Lower lobe of right lung (tissue), 2 donors: ENCODE measurements around the gene RBM28. TPM values are rescaled to one million over a fixed set of nuclear protein-coding genes. Genes with fewer than 3 reads are reported as not detected.

Experiments
- ATAC-seq, 2 donors: fragments of 200-7000 bp; cut with Tn5 transposase; one replicate each; pipeline ENCODE4 v1.9.1; 2020 to 2022; ENCODE audit warnings: mild to moderate bottlenecking in 2 of 2, moderate library complexity in 2 of 2
- DNase-seq: peaks from one replicate; pipeline ENCODE4 v3.0.0-alpha.2; 2020
- H3K27ac ChIP-seq: fragments of 200-600 bp; one replicate; pipeline ENCODE4 v1.8.0; 2022
- H3K27me3 ChIP-seq: fragments of 200-600 bp; one replicate; pipeline ENCODE4 v1.8.0; 2022; ENCODE audit warnings: low read depth
- H3K36me3 ChIP-seq: fragments of 200-600 bp; one replicate; pipeline ENCODE4 v1.8.0; 2022; ENCODE audit warnings: mild to moderate bottlenecking
- H3K4me1 ChIP-seq: fragments of 200-600 bp; one replicate; pipeline ENCODE4 v1.8.0; 2022
- H3K4me3 ChIP-seq: fragments of 200-600 bp; one replicate; pipeline ENCODE4 v1.8.0; 2022; ENCODE audit warnings: mild to moderate bottlenecking
- H3K9me3 ChIP-seq: fragments of 200-600 bp; one replicate; pipeline ENCODE4 v1.8.0; 2022
- intact Hi-C: fragments of 100-400 bp; cut with DNase I; formaldehyde crosslinking; loops from one replicate; pipeline ENCODE4 v1.11.0; 2022
- total RNA-seq: library from RNA; stranded (reverse); fragmentation: NEBNext Ultra II Directional; extraction: Animal tissue kit (Norgen Biotek cat#: 25700); gene quantifications from one replicate; pipeline ENCODE4 v1.2.1, GENCODE V29; 2021
- TF ChIP-seq, protein P1 (sequence below): fragments of 200-600 bp; IDR thresholded peaks from one replicate; pipeline ENCODE4 v1.8.0; 2022; ENCODE audit warnings: antibody characterized with exemption, mild to moderate bottlenecking
- donor health status: DM: no; HTN: yes; CAD: no; lungs with severe emphysema.

The RBM28 gene
- total RNA-seq, 1 donor from 2014 or later, result 26.9 TPM

DNA sequence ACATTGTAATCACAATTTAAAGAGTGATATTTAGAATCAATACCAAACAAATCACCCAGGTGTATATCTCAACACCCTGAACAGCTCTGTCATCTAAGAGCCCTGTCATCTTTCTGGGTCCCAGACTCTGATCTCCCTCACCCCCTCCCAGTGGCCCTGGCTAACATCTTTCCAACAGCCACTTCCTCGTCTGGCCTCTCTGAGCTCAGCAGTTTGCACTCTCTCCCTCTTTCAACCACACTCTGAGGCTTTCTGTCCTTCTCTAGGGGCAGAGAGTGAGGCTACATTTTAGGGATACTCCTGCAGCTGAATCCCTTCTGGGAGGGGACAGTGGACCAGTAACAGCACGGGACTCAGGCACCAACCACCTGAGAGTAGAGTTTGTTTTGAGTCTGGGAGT, 34.9 kb upstream of the RBM28 start:
- ATAC-seq (no peak), DNase-seq (no peak)
- intact Hi-C loops, result no loop called here
- Histone ChIP-seq H3K4me3 (no peak overlapping the region), H3K27ac (no peak overlapping the region), H3K36me3 (no peaks in the 10 kb centered on the region), H3K27me3 (no peaks in the 10 kb centered on the region), H3K4me1 (no peaks in the 10 kb centered on the region), H3K9me3 (no peaks in the 10 kb centered on the region)
- TF ChIP-seq, protein P1, sequence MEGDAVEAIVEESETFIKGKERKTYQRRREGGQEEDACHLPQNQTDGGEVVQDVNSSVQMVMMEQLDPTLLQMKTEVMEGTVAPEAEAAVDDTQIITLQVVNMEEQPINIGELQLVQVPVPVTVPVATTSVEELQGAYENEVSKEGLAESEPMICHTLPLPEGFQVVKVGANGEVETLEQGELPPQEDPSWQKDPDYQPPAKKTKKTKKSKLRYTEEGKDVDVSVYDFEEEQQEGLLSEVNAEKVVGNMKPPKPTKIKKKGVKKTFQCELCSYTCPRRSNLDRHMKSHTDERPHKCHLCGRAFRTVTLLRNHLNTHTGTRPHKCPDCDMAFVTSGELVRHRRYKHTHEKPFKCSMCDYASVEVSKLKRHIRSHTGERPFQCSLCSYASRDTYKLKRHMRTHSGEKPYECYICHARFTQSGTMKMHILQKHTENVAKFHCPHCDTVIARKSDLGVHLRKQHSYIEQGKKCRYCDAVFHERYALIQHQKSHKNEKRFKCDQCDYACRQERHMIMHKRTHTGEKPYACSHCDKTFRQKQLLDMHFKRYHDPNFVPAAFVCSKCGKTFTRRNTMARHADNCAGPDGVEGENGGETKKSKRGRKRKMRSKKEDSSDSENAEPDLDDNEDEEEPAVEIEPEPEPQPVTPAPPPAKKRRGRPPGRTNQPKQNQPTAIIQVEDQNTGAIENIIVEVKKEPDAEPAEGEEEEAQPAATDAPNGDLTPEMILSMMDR, result no peak

DNA sequence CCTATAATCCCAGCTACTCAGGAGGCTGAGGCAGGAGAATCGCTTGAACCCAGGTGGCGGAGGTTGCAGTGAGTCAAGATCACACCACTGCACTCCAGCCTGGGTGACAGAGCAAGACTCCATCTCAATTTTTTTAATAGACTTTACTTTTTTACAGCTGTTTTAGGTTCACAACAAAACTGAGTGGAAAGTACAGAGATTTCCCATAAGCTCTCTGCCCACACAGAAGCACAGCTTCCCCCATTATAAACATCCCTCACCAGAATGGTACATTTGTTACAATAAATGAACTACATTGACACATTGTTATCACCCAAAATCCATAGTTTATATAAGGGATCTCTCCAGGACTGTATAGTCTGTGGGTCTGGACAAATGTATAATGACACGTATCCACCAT, 32.4 kb upstream of the RBM28 start:
- no peaks in the 10 kb centered on the region for H3K4me1 ChIP-seq
- H3K27me3 ChIP-seq, result no peaks in the 10 kb centered on the region
- no peak for DNase-seq
- no peak overlapping the region for H3K4me3 ChIP-seq
- TF ChIP-seq, protein P1, result no peak
- no peak overlapping the region for H3K27ac ChIP-seq
- intact Hi-C loops, result no loop called here
- no peaks in the 10 kb centered on the region for H3K9me3 ChIP-seq
- ATAC-seq, result no peak
- no peaks in the 10 kb centered on the region for H3K36me3 ChIP-seq

DNA sequence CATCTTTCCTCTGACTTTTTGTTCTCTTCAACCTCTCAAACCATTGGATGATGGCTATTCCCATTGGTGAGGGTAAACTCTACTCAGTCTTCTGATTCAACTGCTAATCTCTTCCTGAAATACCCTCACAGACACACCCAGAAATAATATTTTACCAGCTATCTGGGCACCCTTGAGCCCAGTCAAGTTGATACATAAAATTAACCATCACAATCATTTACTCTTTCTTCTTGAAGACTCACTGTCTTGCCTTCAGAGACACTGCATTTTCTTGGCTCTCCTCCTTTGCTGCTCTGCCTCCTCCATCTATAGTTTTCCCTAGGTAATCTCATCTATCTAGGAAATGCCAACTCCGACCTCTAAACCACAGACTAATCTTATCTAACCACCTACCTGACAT, 30.3 kb upstream of the RBM28 start:
- no peaks in the 10 kb centered on the region for H3K4me1 ChIP-seq
- H3K9me3 ChIP-seq, result no peaks in the 10 kb centered on the region
- TF ChIP-seq, protein P1, result no peak
- no peak overlapping the region for H3K27ac ChIP-seq
- intact Hi-C loops, result no loop called here
- no peaks in the 10 kb centered on the region for H3K27me3 ChIP-seq
- no peaks in the 10 kb centered on the region for H3K36me3 ChIP-seq
- ATAC-seq, result no peak
- DNase-seq, result no peak
- H3K4me3 ChIP-seq, result no peak overlapping the region

DNA sequence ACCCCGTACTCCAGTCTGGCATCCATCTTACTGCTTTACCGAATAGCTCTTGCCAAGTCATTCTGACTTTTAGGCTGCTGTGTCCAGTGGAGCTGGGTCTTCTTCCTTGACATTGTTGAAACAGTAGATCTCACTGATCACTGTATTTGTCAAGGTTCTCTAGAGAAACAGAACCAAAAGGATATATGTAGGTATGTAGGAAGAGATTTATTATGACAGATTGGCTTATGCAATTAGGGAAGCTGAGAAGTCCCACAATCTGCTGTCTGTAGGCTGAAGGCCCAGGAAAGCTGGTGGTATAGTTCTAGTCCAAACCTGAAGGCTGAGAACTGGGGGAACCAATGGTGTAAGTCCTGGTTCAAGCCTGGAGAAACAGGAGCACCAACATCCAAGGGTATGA, 29.9 kb upstream of the RBM28 start:
- no peak for ATAC-seq
- Histone ChIP-seq H3K4me1 (no peaks in the 10 kb centered on the region), H3K27ac (no peak overlapping the region), H3K9me3 (no peaks in the 10 kb centered on the region), H3K27me3 (no peaks in the 10 kb centered on the region), H3K4me3 (no peak overlapping the region), H3K36me3 (no peaks in the 10 kb centered on the region)
- intact Hi-C loops, result no loop called here
- TF ChIP-seq, protein P1, result no peak
- DNase-seq, result no peak

DNA sequence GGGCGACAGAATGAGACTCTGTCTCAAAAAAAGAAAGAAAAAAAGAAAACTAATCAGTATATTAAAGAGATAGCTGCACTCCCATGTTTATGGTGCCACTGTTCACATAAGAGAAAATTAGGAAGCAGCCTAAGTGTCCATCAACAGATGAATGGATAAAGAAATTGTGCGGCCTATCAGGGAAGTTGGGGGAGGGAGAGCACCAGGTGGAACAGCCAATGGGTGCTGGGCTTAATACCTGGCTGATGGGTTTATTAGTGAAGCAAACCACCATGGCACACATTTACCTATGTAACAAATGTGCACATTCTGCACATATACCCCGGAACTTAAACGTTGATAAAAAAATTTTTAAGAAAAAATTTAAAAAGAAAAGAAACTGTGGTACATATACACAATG, 26.8 kb upstream of the RBM28 start:
- no peak for ATAC-seq
- Histone ChIP-seq H3K27me3 (no peaks in the 10 kb centered on the region), H3K36me3 (no peaks in the 10 kb centered on the region), H3K4me3 (no peak overlapping the region), H3K27ac (no peak overlapping the region), H3K4me1 (no peaks in the 10 kb centered on the region), H3K9me3 (no peaks in the 10 kb centered on the region)
- DNase-seq, result no peak
- TF ChIP-seq, protein P1, result no peak
- intact Hi-C loops, result no loop called here

DNA sequence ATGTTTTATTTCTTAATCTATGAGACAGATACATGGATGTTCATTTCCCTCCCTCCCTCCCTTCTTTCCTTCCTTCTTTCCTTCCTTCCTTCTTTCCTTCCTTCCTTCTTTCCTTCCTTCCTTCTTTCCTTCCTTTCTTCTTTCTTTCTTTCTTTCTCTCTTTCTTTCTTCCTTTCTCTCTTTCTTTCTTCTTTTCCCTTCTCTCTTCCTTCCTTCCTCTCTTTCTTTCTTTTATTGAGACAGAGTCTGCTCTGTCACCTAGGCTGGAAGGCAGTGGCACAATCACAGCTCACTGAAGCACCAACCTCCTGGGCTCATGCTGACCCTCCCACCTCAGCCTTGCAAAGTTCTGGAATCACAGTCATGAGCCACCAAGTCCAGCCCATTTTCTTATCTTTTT, 23.3 kb upstream of the RBM28 start:
- TF ChIP-seq, protein P1, result no peak
- ATAC-seq, result no peak
- intact Hi-C loops, result no loop called here

More for the DNA sequence above, 23.3 kb upstream of the RBM28 start:
- no peak for DNase-seq
- no peaks in the 10 kb centered on the region for H3K9me3 ChIP-seq
- peaks cover 22% of the 10 kb centered on the region for H3K27me3 ChIP-seq
- H3K27ac ChIP-seq, result no peak overlapping the region
- H3K4me3 ChIP-seq, result no peak overlapping the region
- no peaks in the 10 kb centered on the region for H3K36me3 ChIP-seq
- peaks cover 2% of the 10 kb centered on the region for H3K4me1 ChIP-seq
